ENCODE measurements around the gene GRIK4. TPM values are rescaled to one million over a fixed set of nuclear protein-coding genes. Genes with fewer than 3 reads are reported as not detected.

GRIK4 gene
- total and polyA plus RNA-seq, 7 donors: 0.04 to 0.11 (median 0.04) TPM; not detected in 4

- 84 to 90% (median 85%) methylated on average over 5 of the region's 5 CpGs for WGBS, 3 donors
- Histone ChIP-seq H3K9me3 (peaks cover 4% of the 10 kb centered on the region), H3K36me3 (ENCODE audit: insufficient read depth in 1 of 2, low read depth in 1 of 2) (no peaks in the 10 kb centered on the region), H3K27me3 (ENCODE audit: insufficient read depth in 3 of 3, low read length in 2 of 3) (peaks cover 0 to 29% (median 2%) of the 10 kb centered on the region in 3 donors), H3K27ac (no peak overlapping the region), H3K4me3 (no peak overlapping the region), H3K4me1 (no peaks in the 10 kb centered on the region)
- no peak for TF ChIP-seq CTCF (IDR thresholded peaks at IDR 0.05)
- no peak for DNase-seq
- ATAC-seq: no peak
- intact Hi-C loops (cut with DNase I): no loop called here
These were observed 433.5 kb downstream of the GRIK4 start for GRCh38 chr11:120945042-120945441.

GRCh38 chr11:120950880-120951279 lies 439.3 kb downstream of the GRIK4 start:
- intact Hi-C loops (cut with DNase I): loop anchor here (5.0 to 10.0 kb wide), 2 partner anchors 266 to 439 kb away; partner anchors contain the start of gene GRIK4 (in 1 of the 2)
- TF ChIP-seq CTCF (IDR thresholded peaks at IDR 0.05): no peak

GRCh38 chr11:120952461-120953434 lies 441.2 kb downstream of the GRIK4 start:
- peak; percentile 72 to 83 for DNase-seq
- peaks cover 0 to 38% (median 2%) of the 10 kb centered on the region in 3 donors for H3K27me3 ChIP-seq (ENCODE audit: insufficient read depth in 3 of 3, low read length in 2 of 3)
- H3K27ac ChIP-seq: no peak overlapping the region
- no peaks in the 10 kb centered on the region for H3K9me3 ChIP-seq
- H3K36me3 ChIP-seq (ENCODE audit: insufficient read depth in 1 of 2, low read depth in 1 of 2): no peaks in the 10 kb centered on the region
- H3K4me1 ChIP-seq: no peaks in the 10 kb centered on the region
- peak; percentile 82 to 96 (median 91) for ATAC-seq
- intact Hi-C loops (cut with DNase I): loop anchor here (2.0 to 10.0 kb wide), 3 partner anchors 268 to 442 kb away; partner anchors contain the start of gene GRIK4 (in 2 of the 2)
- peak; percentile 43 for TF ChIP-seq CTCF (IDR thresholded peaks at IDR 0.05)
- 7 to 16% (median 10%) methylated on average over 18 to 20 of the region's 20 CpGs for WGBS, 3 donors
- H3K4me3 ChIP-seq: peak overlapping the region; percentile 30

More at GRCh38 chr11:120950880-120951279, 439.3 kb downstream of the GRIK4 start:
- WGBS, 3 donors: 19 to 28% (median 24%) methylated on average over 6 of the region's 6 CpGs
- Histone ChIP-seq H3K4me1 (no peaks in the 10 kb centered on the region), H3K27me3 (ENCODE audit: insufficient read depth in 3 of 3, low read length in 2 of 3) (peaks cover 0 to 43% (median 2%) of the 10 kb centered on the region in 3 donors), H3K4me3 (no peak overlapping the region), H3K27ac (no peak overlapping the region), H3K36me3 (ENCODE audit: insufficient read depth in 1 of 2, low read depth in 1 of 2) (no peaks in the 10 kb centered on the region), H3K9me3 (no peaks in the 10 kb centered on the region)
- no peak for DNase-seq
- ATAC-seq: no peak

GRCh38 chr11:120954381-120954780 lies 442.8 kb downstream of the GRIK4 start:
- no peak for TF ChIP-seq CTCF (IDR thresholded peaks at IDR 0.05)
- ATAC-seq (no peak), DNase-seq (no peak)
- H3K36me3 ChIP-seq (ENCODE audit: insufficient read depth in 1 of 2, low read depth in 1 of 2): no peaks in the 10 kb centered on the region
- H3K4me3 ChIP-seq: no peak overlapping the region
- H3K4me1 ChIP-seq: no peaks in the 10 kb centered on the region
- H3K27me3 ChIP-seq (ENCODE audit: insufficient read depth in 3 of 3, low read length in 2 of 3): peaks cover 0 to 29% (median 0%) of the 10 kb centered on the region in 3 donors
- no peak overlapping the region for H3K27ac ChIP-seq
- no peaks in the 10 kb centered on the region for H3K9me3 ChIP-seq
- intact Hi-C loops (cut with DNase I): loop anchor here (5.0 to 10.0 kb wide), 2 partner anchors 270 to 442 kb away; partner anchors contain the start of gene GRIK4 (in 1 of the 2)
- WGBS, 3 donors: 83 to 87% (median 84%) methylated on average over 7 of the region's 7 CpGs
